Gastrocnemius medialis (tissue), 4 donors: ENCODE data around the gene PLS1. TPM values are rescaled to one million over a fixed set of nuclear protein-coding genes. Genes with fewer than 3 reads are reported as not detected.
"Not testable (repeated sequence)": the region's sequence is repeated elsewhere in the genome, so short reads cannot be mapped to it uniquely, and the experiment has no call there.

Experiments
- ATAC-seq, 2 donors: fragments of 150-250 bp; one replicate each; pipeline ENCODE4 v1.9.1; 2016
- DNase-seq, 2 donors: peaks; one replicate each; pipeline ENCODE4 v3.0.0-alpha.2; 2019
- H3K27ac ChIP-seq, 4 donors: fragments of 200-600 bp; sonication (generic); 1 replicate in 1 of 4; 2 replicates in 3 of 4; pipeline ENCODE4 v1.5.1; 2016 to 2018; ENCODE audit warnings: mild to moderate bottlenecking in 2 of 4, moderate library complexity in 1 of 4
- H3K27me3 ChIP-seq, 3 donors: fragments of 200-600 bp; sonication (generic) in 2 of 3; 1 replicate in 1 of 3; 2 replicates in 2 of 3; pipeline versions ENCODE4 v1.5.1 to v1.6.0; 2016 to 2019; ENCODE audit warnings: mild to moderate bottlenecking in 1 of 3, moderate library complexity in 1 of 3
- H3K36me3 ChIP-seq, 2 donors: fragments of 200-600 bp; sonication (generic) in 1 of 2; one replicate each; pipeline ENCODE4 v1.5.1; 2017 to 2018
- H3K4me1 ChIP-seq, 2 donors: fragments of 200-600 bp; sonication (generic) in 1 of 2; one replicate each; pipeline ENCODE4 v1.5.1; 2016 to 2017; ENCODE audit warnings: mild to moderate bottlenecking in 2 of 2
- H3K4me3 ChIP-seq, 4 donors: fragments of 200-600 bp; sonication (generic) in 3 of 4; 1 replicate in 1 of 4; 2 replicates in 3 of 4; pipeline ENCODE4 v1.5.1; 2016 to 2019; ENCODE audit warnings: mild to moderate bottlenecking in 2 of 4
- H3K9me3 ChIP-seq, 3 donors: fragments of 200-600 bp; sonication (generic) in 2 of 3; 1 replicate in 1 of 3; 2 replicates in 2 of 3; pipeline ENCODE4 v1.5.1; 2016 to 2019
- CTCF ChIP-seq, 5 experiments: fragments of 450-650 bp in 3 of 5; fragments of 200-600 bp in 2 of 5; sonication (generic) in 2 of 5; IDR thresholded peaks in 4 of 5; conservative IDR thresholded peaks in 1 of 5; 1 replicate in 4 of 5; 2 replicates in 1 of 5; pipeline ENCODE4 v1.5.1; 2016 to 2019; ENCODE audit warnings: antibody characterized with exemption in 5 of 5, mild to moderate bottlenecking in 3 of 5, moderate library complexity in 3 of 5
- POLR2A ChIP-seq, 2 donors: fragments of 450-650 bp; IDR thresholded peaks; one replicate each; pipeline ENCODE4 v1.6.1; 2017; ENCODE audit warnings: antibody characterized with exemption in 2 of 2, mild to moderate bottlenecking in 2 of 2, moderate library complexity in 2 of 2
- in situ Hi-C, 4 donors: fragments of 200-750 bp; cut with MboI; loops; one replicate each; pipeline versions ENCODE4 v1.15.0 to v1.8.0; 2017; ENCODE audit warnings: low sequenced_read_pairs in 4 of 4
- intact Hi-C: fragments of 100-400 bp; cut with DNase I; formaldehyde crosslinking; loops from one replicate; pipeline ENCODE4 v1.15.1; 2023; ENCODE audit warnings: low total_unique reads
- total RNA-seq, 4 donors: library from RNA; depleted of rRNA; stranded (reverse); fragments of >200 nt; gene quantifications; one replicate each; pipeline versions ENCODE4 v1.1.0 to v1.2.3, GENCODE V29; 2016

PLS1 gene
- total RNA-seq, 4 donors from 2014 or later = 0.65 to 5.4 (median 0.94) TPM

- in situ Hi-C loops = no loop called here
- Histone ChIP-seq H3K9me3 (no peaks in the 10 kb centered on the region), H3K27ac (no peak overlapping the region), H3K36me3 (no peaks in the 10 kb centered on the region), H3K4me1 (no peaks in the 10 kb centered on the region), H3K4me3 (no peak overlapping the region), H3K27me3 (no peaks in the 10 kb centered on the region)
- TF ChIP-seq POLR2A (IDR thresholded peaks at IDR 0.05) (no peak), CTCF (IDR thresholded peaks at IDR 0.05 in 4 of 5, conservative IDR thresholded peaks at IDR 0.05 in 1 of 5) (no peak)
- DNase-seq (no peak), ATAC-seq (no peak)
- intact Hi-C loops = no loop called here
Observed at GRCh38 chr3:142601713-142602112, 5.5 kb downstream of the PLS1 start.

GRCh38 chr3:142602619-142603385, 6.6 kb downstream of the PLS1 start:
- no peak for DNase-seq
- H3K4me3 ChIP-seq = no peak overlapping the region
- intact Hi-C loops (no loop called here), in situ Hi-C loops (no loop called here)
- no peaks in the 10 kb centered on the region for H3K27me3 ChIP-seq
- no peak for ATAC-seq
- no peaks in the 10 kb centered on the region for H3K9me3 ChIP-seq
- TF ChIP-seq CTCF (IDR thresholded peaks at IDR 0.05 in 4 of 5, conservative IDR thresholded peaks at IDR 0.05 in 1 of 5) (no peak), POLR2A (IDR thresholded peaks at IDR 0.05) (no peak)
- no peak overlapping the region for H3K27ac ChIP-seq
- no peaks in the 10 kb centered on the region for H3K36me3 ChIP-seq
- no peaks in the 10 kb centered on the region for H3K4me1 ChIP-seq

GRCh38 chr3:142603386-142603705, 7.2 kb downstream of the PLS1 start:
- H3K4me1 ChIP-seq, DNase-seq, H3K9me3 ChIP-seq, intact Hi-C loops, in situ Hi-C loops, H3K4me3 ChIP-seq, H3K27ac ChIP-seq, H3K27me3 ChIP-seq, H3K36me3 ChIP-seq, ATAC-seq: not testable (repeated sequence)

DNA sequence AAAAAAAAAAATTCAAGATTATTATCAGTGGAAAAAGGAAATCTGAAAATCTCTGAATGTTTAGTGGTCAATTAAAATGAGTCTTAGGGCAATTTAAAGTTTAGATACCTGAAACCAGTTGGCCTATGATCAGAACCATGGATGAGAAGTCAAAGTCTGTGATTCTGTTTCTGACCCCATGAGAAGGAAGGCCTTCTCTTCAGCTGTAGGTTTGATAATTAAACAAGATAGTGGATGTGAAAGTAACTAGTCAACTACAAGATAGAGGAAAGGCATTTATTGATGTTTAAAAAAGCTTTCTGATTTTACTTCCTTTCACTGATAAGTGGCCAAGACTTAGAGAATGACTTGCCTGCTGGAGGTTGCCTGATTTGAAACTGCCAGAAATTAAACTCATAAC, 8.7 kb downstream of the PLS1 start:
- H3K9me3 ChIP-seq = no peaks in the 10 kb centered on the region
- H3K27me3 ChIP-seq = no peaks in the 10 kb centered on the region
- in situ Hi-C loops (no loop called here), intact Hi-C loops (no loop called here)
- no peak overlapping the region for H3K27ac ChIP-seq
- DNase-seq = no peak
- ATAC-seq = no peak
- TF ChIP-seq CTCF (IDR thresholded peaks at IDR 0.05 in 4 of 5, conservative IDR thresholded peaks at IDR 0.05 in 1 of 5) (no peak), POLR2A (IDR thresholded peaks at IDR 0.05) (no peak)
- H3K36me3 ChIP-seq = no peaks in the 10 kb centered on the region
- no peaks in the 10 kb centered on the region for H3K4me1 ChIP-seq
- H3K4me3 ChIP-seq = no peak overlapping the region

- Histone ChIP-seq H3K4me3 (no peak overlapping the region), H3K27ac (no peak overlapping the region), H3K9me3 (no peaks in the 10 kb centered on the region), H3K4me1 (no peaks in the 10 kb centered on the region), H3K27me3 (no peaks in the 10 kb centered on the region), H3K36me3 (no peaks in the 10 kb centered on the region)
- DNase-seq (no peak), ATAC-seq (no peak)
- intact Hi-C loops = no loop called here
- in situ Hi-C loops = no loop called here
- TF ChIP-seq CTCF (IDR thresholded peaks at IDR 0.05 in 4 of 5, conservative IDR thresholded peaks at IDR 0.05 in 1 of 5) (no peak), POLR2A (IDR thresholded peaks at IDR 0.05) (no peak)
Observed at GRCh38 chr3:142608631-142609030, 12.4 kb downstream of the PLS1 start.
